Astrocyte of the cerebellum (primary cell): Measurements from ENCODE around the gene SMYD3.

ENCODE experiments used
- DNase-seq: peaks from one replicate; pipeline ENCODE4 v3.0.0-alpha.2; 2011; ENCODE audit warnings: low read depth
- H3K4me3 ChIP-seq: 2 replicates; pipeline ENCODE4 v1.5.1; 2011; ENCODE audit warnings: mild to moderate bottlenecking, low read depth, low read length, moderate library complexity
- CTCF ChIP-seq: IDR thresholded peaks from 2 replicates; pipeline ENCODE4 v1.5.1; 2012; ENCODE audit warnings: low read length, low read depth, moderate library complexity, mild to moderate bottlenecking; ENCODE audit errors: missing control alignments
- in situ Hi-C: cut with HindIII; loops from 2 replicates; pipeline ENCODE4 v1.10.0; 2017; ENCODE audit warnings: low sequenced_read_pairs

Gene SMYD3

GRCh38 chr1:245798349-245798711 lies 708.7 kb downstream of the SMYD3 start:
- in situ Hi-C loops: no loop called here

GRCh38 chr1:245797592-245798348 lies 709.3 kb downstream of the SMYD3 start:
- H3K4me3 ChIP-seq: no peak overlapping the region
- in situ Hi-C loops: no loop called here
- TF ChIP-seq CTCF: peak; percentile 48
- no peak for DNase-seq

More at GRCh38 chr1:245798349-245798711, 708.7 kb downstream of the SMYD3 start:
- DNase-seq: no peak
- TF ChIP-seq CTCF: no peak
- H3K4me3 ChIP-seq: no peak overlapping the region

DNA sequence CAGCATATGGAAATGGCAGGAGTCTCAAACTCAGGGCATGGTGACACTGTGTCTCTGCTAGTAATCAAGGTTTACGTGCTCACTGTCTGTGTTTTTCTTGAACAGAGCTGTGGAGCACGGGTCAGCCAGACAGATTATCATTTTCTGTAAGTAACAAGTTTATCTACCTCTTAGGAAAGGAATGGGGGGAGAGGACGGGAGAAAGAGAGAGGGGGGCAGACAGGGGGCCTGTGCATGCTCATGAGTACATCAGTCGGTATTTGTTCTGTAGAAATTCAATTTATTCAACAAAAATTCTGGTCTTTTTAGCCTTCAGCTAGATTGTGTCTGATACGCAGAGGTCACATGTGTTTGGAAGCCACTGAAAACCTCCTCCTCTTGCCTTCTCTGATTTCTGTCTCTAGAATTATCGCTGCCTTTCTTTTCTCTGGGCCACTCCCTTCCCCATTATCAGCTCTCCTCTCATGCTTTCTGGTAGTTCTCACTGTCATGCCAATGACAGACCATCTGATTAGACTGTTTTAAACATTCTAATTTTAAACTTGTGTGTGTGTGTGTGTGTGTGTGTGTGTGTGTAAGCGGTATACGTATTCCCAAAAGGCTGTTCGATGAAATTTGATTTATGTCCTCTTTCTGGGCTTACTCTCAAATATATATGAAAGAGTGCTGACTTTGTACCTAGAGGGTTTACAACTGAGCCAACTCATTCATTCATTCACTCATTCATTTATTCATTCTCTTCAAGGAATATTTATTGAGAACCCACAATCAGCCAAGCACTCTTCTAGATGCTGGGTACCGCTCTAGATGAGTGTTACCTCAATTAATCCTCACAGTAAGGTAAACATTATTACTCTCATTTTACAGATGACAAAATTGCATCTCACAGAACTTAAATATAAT lies 715.4 kb downstream of the SMYD3 start:
- in situ Hi-C loops: no loop called here
- no peak for DNase-seq
- no peak overlapping the region for H3K4me3 ChIP-seq
- TF ChIP-seq CTCF: no peak

DNA sequence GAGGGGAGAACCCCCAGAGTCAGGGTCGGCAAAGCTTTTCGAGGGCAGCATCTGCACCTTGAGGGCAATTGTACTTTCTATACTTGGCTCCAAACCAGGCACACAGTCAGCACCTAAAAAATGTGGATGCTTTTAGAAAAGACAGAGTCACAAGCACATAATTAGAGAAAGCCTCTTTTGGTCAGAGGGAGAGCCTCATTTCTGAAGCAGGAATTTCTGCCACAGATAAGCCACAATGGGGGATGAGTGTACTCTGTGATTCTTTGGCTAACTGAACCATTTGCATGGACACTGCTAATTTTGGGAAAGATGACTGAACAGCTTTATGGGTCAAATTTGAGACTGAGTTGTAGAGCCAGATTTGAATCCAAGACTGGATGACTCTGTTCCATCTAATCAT lies 716.6 kb downstream of the SMYD3 start:
- TF ChIP-seq CTCF: no peak
- no peak overlapping the region for H3K4me3 ChIP-seq
- in situ Hi-C loops: no loop called here
- DNase-seq: peak; percentile 22

GRCh38 chr1:245788886-245789285 lies 718.2 kb downstream of the SMYD3 start:
- TF ChIP-seq CTCF: no peak
- DNase-seq: no peak
- in situ Hi-C loops: no loop called here
- H3K4me3 ChIP-seq: no peak overlapping the region

GRCh38 chr1:245788269-245788668 lies 718.8 kb downstream of the SMYD3 start:
- H3K4me3 ChIP-seq: no peak overlapping the region
- TF ChIP-seq CTCF: no peak
- peak; percentile 94 for DNase-seq
- in situ Hi-C loops: no loop called here
